NT2/D1 (cell line): ENCODE results near the gene PCNX1.

ENCODE experiments used
- YY1 ChIP-seq: IDR thresholded peaks from 2 replicates; pipeline ENCODE4 v1.6.1; 2011; ENCODE audit not compliant: insufficient read length, insufficient read depth
- ZNF274 ChIP-seq: IDR thresholded peaks from 2 replicates; pipeline ENCODE4 v1.6.1; 2011; ENCODE audit warnings: mild to moderate bottlenecking, low read depth, low read length

DNA sequence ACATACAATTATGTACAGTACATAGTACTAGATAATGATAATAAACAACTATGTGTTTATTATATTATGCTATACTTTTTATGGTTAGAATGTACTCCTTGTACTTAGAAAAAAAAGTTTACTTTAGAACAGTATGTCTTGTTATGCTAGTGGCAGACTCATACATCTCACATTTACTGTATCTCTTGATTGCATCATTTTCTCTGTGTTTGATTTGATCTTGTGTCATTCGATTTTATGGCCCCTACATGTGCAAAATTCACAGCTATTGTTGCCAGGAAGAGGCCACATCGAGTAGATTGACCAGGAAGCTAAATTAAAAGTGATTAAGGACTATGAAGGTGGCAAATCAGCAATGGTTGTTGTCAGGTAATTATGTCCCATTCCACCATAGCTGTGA is 153.0 kb downstream of the PCNX1 start:
- TF ChIP-seq ZNF274 (no peak), YY1 (no peak)
